HPDE6-E6E7 (cell line): ENCODE data around the gene CDK2AP2.
"Not testable (repeated sequence)": the region's sequence is repeated elsewhere in the genome, so short reads cannot be mapped to it uniquely, and the experiment has no call there.

ENCODE experiments used
- DNase-seq: peaks from one replicate; pipeline ENCODE4 v3.0.0; 2011; ENCODE audit warnings: missing footprints; ENCODE audit errors: extremely low spot score

CDK2AP2 gene

GRCh38 chr11:67489885-67490726, 17.9 kb downstream of the CDK2AP2 start:
- no peak for DNase-seq

- no peak for DNase-seq
These were observed 18.6 kb downstream of the CDK2AP2 start for GRCh38 chr11:67489203-67489884.

- DNase-seq, result no peak
These were observed 21.3 kb downstream of the CDK2AP2 start for GRCh38 chr11:67486481-67487195.

GRCh38 chr11:67485873-67486361, 22.0 kb downstream of the CDK2AP2 start:
- DNase-seq, result not testable (repeated sequence)

- no peak for DNase-seq
These were observed 23.1 kb downstream of the CDK2AP2 start for GRCh38 chr11:67484847-67485311.

- DNase-seq, result no peak
These were observed 23.9 kb downstream of the CDK2AP2 start for GRCh38 chr11:67483831-67484665.

GRCh38 chr11:67482827-67483798, 24.8 kb downstream of the CDK2AP2 start, which contains the start of gene AIP:
TSS of gene AIP (plus strand) at chr11:67483026. CDS start at chr11:67483159, 133 bp downstream.
- peak; percentile 97 for DNase-seq

- DNase-seq, result no peak
These were observed 25.6 kb downstream of the CDK2AP2 start for GRCh38 chr11:67482275-67482826.

GRCh38 chr11:67477344-67478050, 30.5 kb downstream of the CDK2AP2 start:
- not testable (repeated sequence) for DNase-seq

- DNase-seq, result not testable (repeated sequence)
These were observed 31.3 kb downstream of the CDK2AP2 start for GRCh38 chr11:67476692-67477091.

GRCh38 chr11:67472882-67473281, 35.1 kb downstream of the CDK2AP2 start:
- DNase-seq, result no peak

- no peak for DNase-seq
These were observed 37.5 kb downstream of the CDK2AP2 start for GRCh38 chr11:67470337-67471002.

- DNase-seq, result no peak
These were observed 38.5 kb downstream of the CDK2AP2 start for GRCh38 chr11:67469508-67469811.

GRCh38 chr11:67468759-67469507, 39.0 kb downstream of the CDK2AP2 start, which contains the start of gene TMEM134:
TSS of gene TMEM134 (minus strand) at chr11:67469251. CDS start at chr11:67469192, 59 bp downstream.
- DNase-seq, result peak; percentile 86

GRCh38 chr11:67468456-67468758, 39.6 kb downstream of the CDK2AP2 start:
- no peak for DNase-seq

- DNase-seq, result peak; percentile 92
These were observed 39.9 kb downstream of the CDK2AP2 start for GRCh38 chr11:67468056-67468455.

GRCh38 chr11:67466962-67467771, 40.8 kb downstream of the CDK2AP2 start:
- DNase-seq, result no peak
